ENCODE measurements around the gene HELQ.

Gene HELQ

GRCh38 chr4:83370640-83370906 is 85.0 kb downstream of the HELQ start:
- no peak for DNase-seq

GRCh38 chr4:83369831-83370639 is 85.6 kb downstream of the HELQ start:
- DNase-seq = no peak

- no peak for DNase-seq
These were observed 91.3 kb downstream of the HELQ start for GRCh38 chr4:83364312-83364711.

GRCh38 chr4:83362492-83363329 is 92.9 kb downstream of the HELQ start:
- DNase-seq = no peak

GRCh38 chr4:83361416-83362103 is 94.1 kb downstream of the HELQ start:
- no peak for DNase-seq

- DNase-seq = no peak
These were observed 95.6 kb downstream of the HELQ start for GRCh38 chr4:83360018-83360417.

GRCh38 chr4:83358410-83358809 is 97.2 kb downstream of the HELQ start:
- no peak for DNase-seq
